NCI-H146 (cell line): ENCODE results near the gene LILRA5.
"Not testable (repeated sequence)": the region's sequence is repeated elsewhere in the genome, so short reads cannot be mapped to it uniquely, and the experiment has no call there.

Experiments
- DNase-seq: peaks from one replicate; lab custom pipeline; 2025; lab: John Stamatoyannopoulos, UW

The LILRA5 gene

GRCh38 chr19:54273821-54274220 lies 39.1 kb downstream of the LILRA5 start:
- no peak for DNase-seq

- not testable (repeated sequence) for DNase-seq
Observed at GRCh38 chr19:54272181-54272580, 40.8 kb downstream of the LILRA5 start.

DNA sequence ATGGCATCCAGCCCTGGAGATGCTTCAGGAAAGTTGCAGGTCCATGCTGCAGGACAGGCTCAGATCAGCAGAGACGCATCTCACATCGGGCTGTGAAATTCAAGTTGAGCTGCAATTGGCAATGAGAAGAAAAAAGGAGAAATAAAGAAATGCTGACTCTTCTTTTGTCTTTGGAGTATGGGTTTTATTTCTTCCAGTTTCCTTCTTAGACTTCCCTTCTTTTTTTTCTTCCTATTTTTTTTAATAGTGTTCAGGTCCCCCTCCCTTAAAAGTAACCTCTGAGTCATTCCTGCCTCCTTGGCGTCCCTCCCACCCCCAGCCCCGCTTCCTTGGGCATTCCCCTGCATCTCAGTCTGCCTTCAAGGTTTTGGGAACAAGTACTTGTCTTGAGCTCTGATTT lies 41.4 kb downstream of the LILRA5 start:
- DNase-seq: not testable (repeated sequence)

DNA sequence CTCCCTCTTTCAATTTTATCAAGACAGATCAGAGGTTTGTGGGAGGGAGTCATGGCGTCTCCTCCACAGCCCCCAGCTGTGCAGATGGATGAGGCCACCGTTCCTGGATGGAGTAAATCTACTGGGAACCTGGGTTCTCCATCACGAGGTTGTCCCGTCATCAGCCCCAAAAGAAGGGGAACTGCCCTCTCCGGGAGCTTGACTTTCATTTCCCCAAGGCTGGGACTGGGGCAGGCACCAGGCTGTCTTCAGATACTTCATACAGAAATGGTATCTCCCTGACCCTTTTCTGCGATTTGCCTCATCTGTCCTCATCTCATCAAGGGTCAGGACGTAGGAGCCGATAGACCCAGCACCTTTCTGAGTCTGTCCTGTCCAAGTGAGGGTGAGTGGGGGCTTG lies 41.9 kb downstream of the LILRA5 start:
- DNase-seq: no peak

- DNase-seq: no peak
Observed at GRCh38 chr19:54268936-54269335, 44.0 kb downstream of the LILRA5 start.

DNA sequence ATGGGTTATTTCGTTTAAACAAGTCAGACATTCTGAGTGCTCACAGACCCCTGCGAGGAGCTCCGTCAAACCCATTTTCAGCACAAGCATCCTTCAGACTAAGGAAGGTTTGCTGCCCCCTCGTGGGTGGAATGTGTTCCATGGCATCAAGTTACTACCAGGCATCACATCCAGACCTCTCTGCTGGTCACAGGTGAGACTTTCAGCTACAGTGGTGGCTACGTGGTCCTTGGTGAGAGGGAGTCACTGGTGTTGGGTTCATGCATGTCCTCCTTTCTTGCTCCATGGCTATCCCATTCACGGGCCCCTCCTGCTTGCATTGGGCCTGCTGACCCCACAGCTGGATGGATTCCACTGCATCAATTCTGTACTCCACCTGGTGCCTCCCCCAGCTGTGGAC lies 46.8 kb downstream of the LILRA5 start:
- peak; percentile 46 for DNase-seq

GRCh38 chr19:54262470-54262869 lies 50.5 kb downstream of the LILRA5 start:
- DNase-seq: no peak

- DNase-seq: no peak
Observed at GRCh38 chr19:54262066-54262465, 50.9 kb downstream of the LILRA5 start.

DNA sequence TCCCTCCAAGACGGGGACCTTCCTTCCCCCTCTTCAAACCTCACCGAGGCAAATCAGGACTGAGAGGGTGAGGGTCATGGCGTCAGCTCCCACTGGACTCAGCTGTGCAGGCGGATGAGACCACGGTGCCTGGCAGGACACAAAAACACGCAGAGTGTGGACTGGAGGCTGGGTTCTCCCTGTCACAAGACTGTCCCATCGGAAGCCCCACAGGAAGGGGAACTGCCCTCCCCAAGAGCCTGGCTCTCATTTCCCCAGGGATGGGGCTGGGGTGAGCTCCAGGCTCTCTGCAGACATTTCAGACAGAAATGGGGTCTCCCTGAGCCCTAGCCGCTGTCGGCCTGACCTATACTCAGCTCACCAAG lies 55.9 kb downstream of the LILRA5 start, which contains the start of gene LILRB5:
TSS of gene LILRB5 (minus strand) at position 158 of the 365 bp plus-strand sequence. CDS start at position 78, 80 bp downstream.
- DNase-seq: no peak
